Camera-type eye (tissue), 1 donor: ENCODE data around the gene GOLGA7B. TPM values are rescaled to one million over a fixed set of nuclear protein-coding genes. Genes with fewer than 3 reads are reported as not detected.

Experiments
- total RNA-seq: library from RNA; depleted of rRNA; stranded (reverse); fragments of >200 nt; gene quantifications from one replicate; pipeline ENCODE4 v1.2.3, GENCODE V29; 2014

The GOLGA7B gene
- 2.2 TPM for total RNA-seq

DNA sequence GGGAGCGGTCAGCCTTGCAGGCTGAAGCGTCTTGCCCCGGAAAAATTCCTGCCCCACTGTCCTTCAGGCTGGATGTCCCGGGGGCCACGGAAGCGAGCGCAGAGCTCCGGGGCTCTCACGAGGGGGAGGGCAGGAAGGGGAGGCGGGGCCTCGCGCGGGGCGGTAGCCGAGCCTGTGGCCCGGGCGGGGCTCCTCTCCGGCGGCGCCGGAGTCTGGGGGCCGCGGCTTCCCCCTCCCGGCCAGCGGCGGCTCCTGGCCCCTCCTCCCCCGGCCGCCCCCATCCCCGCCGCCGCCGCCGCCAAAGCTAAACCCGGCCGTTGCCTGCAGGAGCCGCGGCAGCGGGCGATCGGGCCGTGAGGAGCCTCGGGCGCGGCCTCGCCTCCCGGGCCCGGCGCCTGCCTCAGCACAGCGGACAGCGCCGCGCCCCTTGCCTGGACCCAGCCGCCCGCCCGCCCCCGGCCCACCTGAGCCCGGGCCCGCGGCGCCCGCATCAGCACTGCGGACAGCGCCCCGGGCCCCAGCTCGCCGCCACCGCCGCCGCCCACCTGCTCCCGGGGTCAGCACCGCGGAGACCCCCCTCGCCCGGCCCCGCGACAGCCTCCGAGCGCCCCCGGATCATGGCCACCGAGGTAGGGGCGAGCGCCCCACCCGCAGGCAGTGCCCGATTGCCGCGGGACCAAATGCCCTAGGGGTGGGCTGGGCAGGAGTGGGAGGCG is at the start of gene GOLGA7B:
GOLGA7B (plus strand) TSS at position 157 of the 716 bp plus-strand sequence; CDS start at position 618, 461 bp downstream.

Other genes with a start within 250 kb of the GOLGA7B start
- gene MORN4, start 216.3 kb upstream of the GOLGA7B start, total RNA-seq = 15.7 TPM
- gene PI4K2A, start 209.2 kb upstream of the GOLGA7B start, total RNA-seq = 20.6 TPM
- 14.2 TPM for gene AVPI1, start 162.6 kb upstream of the GOLGA7B start, total RNA-seq
- gene MARVELD1, start 136.1 kb upstream of the GOLGA7B start, total RNA-seq = 21.4 TPM
- 30.5 TPM for gene ZFYVE27, start 112.7 kb upstream of the GOLGA7B start, total RNA-seq
- gene SFRP5, start 77.8 kb upstream of the GOLGA7B start, total RNA-seq = 68.7 TPM
- gene CRTAC1, start 180.8 kb downstream of the GOLGA7B start, total RNA-seq = 19.3 TPM